ENCODE data around the gene NCKAP1.

The NCKAP1 gene

DNA sequence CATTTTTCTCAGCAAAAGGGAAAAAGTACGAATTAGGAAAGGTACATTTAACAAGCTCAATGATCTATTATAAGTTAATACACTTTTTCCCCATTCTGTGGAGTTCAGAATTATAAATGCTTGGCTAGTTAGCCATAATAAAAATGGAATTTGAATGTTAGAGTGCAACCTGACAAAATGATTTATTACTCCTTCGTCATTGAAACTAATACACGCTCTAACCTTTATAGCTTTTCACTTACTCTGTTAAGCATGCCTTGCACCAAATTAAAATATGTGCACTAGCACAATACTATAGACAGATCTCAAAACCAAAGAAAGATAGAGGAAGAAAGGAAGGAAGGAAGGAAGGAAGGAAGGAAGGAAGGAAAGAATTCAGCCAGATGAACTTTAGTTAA is 125.7 kb downstream of the NCKAP1 start:
- in situ Hi-C loops (cut with MboI; ENCODE audit: low sequenced_read_pairs): no loop called here
- H3K36me3 ChIP-seq (replicated peaks): no peaks in the 10 kb centered on the region

DNA sequence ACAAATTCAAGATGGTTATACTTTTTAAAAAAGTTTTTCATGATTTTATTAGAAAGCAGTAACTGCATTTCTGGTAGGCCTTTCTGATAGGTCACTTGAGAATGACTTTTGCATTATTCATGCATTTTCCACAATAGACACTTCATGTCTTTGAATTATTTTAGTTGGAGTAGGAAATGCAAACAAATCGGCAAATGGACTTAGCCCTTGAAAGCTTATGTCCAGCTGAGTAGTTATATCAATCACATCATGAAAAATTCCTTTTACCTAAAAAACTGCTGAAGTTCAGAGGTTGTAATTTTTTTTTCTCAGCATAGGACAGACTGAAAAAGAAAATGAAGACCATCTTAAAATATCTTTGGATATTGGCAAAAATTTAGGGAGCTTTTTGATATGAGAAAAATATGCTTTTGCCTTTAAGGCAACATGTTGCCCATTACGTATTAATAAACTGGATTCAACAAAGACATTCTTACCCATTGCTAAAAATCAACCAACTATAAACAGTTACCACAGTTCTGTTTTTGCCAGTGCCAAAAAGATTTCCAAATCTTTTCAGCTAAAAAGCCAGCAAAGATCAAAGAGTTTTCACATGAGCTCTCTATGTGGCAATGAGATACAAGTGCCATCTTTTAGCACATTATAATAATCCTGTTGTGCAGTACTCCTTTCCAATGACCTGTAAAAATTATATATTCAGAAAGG is 126.3 kb downstream of the NCKAP1 start:
- no peaks in the 10 kb centered on the region for H3K27me3 ChIP-seq (ENCODE audit: low read depth)
- no peaks in the 10 kb centered on the region for H3K9me3 ChIP-seq
- H3K4me1 ChIP-seq: no peaks in the 10 kb centered on the region; the same call in 1 of the 2 replicates
- H3K36me3 ChIP-seq (replicated peaks): no peaks in the 10 kb centered on the region
- H3K4me3 ChIP-seq: no peak overlapping the region
- in situ Hi-C loops (cut with MboI; ENCODE audit: low sequenced_read_pairs): no loop called here
- DNase-seq (ENCODE audit: low spot score in 2 of 2): no peak

More for the DNA sequence above, 125.7 kb downstream of the NCKAP1 start:
- H3K4me1 ChIP-seq: no peaks in the 10 kb centered on the region; the same call in 1 of the 2 replicates
- H3K9me3 ChIP-seq: no peaks in the 10 kb centered on the region
- H3K27me3 ChIP-seq (ENCODE audit: low read depth): no peaks in the 10 kb centered on the region
- no peak for DNase-seq (ENCODE audit: low spot score in 2 of 2)
- H3K4me3 ChIP-seq: no peak overlapping the region

DNA sequence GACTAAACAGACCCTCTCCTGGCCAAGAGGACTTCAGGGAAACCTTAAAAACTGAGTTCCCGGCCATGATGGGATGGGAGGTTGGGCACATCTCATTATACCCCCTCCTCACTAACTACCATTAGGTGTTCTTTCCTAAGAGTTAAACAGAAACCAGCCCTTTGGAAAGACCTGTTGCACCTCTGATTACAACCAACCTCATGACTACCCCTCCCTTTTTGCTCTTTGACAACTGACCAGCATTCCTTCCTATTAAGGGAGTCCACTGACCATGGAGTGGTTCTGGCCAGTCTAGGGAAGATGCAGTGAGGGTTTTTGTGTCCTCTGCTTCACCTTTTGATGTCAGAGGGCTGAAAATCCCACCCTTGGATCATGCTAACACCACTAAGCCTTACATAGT is 127.3 kb downstream of the NCKAP1 start:
- H3K4me1 ChIP-seq: no peaks in the 10 kb centered on the region
- H3K9me3 ChIP-seq: no peaks in the 10 kb centered on the region
- no peak for DNase-seq (ENCODE audit: low spot score in 2 of 2)
- H3K36me3 ChIP-seq (replicated peaks): no peaks in the 10 kb centered on the region
- no peak overlapping the region for H3K4me3 ChIP-seq
- in situ Hi-C loops (cut with MboI; ENCODE audit: low sequenced_read_pairs): no loop called here
- no peaks in the 10 kb centered on the region for H3K27me3 ChIP-seq (ENCODE audit: low read depth)

DNA sequence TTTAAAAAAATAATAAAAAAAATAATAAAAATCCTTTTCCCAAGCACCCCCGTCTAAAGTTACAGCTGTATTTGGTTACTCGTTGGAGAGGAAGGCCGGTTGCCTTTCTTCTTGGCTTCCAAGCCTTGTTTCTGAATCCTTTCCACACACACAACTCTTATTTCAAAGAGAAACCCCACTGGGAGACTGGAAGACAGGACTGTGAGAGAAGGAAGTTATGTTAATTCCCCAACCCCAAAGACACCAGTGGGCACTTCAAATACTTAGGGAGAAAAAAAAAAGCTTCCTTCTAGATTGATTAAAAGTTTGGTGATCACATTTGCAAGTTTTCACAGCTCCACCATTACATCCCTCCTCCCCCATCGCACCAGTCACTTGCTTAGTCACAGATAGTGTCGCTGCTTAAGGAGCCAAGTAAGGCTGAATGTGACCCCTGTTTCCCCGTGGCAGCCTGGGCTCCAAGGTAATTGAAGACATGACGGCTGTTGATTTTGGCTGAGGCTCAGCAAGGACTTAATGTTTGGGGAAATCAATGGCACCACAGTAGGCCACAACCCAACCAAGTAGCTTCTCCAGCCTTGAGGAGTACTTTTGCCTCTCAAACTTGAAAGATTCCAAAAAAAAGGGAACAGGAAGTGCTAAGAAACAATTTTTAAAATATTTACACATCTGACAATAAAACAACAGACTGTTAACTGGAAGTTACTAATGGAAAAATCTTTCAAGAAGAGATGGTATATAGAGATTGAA is 131.0 kb downstream of the NCKAP1 start:
- H3K4me1 ChIP-seq: no peaks in the 10 kb centered on the region
- in situ Hi-C loops (cut with MboI; ENCODE audit: low sequenced_read_pairs): no loop called here
- no peaks in the 10 kb centered on the region for H3K27me3 ChIP-seq (ENCODE audit: low read depth)
- DNase-seq (ENCODE audit: low spot score in 2 of 2): no peak
- no peaks in the 10 kb centered on the region for H3K36me3 ChIP-seq (replicated peaks)
- no peak overlapping the region for H3K4me3 ChIP-seq
- no peaks in the 10 kb centered on the region for H3K9me3 ChIP-seq

DNA sequence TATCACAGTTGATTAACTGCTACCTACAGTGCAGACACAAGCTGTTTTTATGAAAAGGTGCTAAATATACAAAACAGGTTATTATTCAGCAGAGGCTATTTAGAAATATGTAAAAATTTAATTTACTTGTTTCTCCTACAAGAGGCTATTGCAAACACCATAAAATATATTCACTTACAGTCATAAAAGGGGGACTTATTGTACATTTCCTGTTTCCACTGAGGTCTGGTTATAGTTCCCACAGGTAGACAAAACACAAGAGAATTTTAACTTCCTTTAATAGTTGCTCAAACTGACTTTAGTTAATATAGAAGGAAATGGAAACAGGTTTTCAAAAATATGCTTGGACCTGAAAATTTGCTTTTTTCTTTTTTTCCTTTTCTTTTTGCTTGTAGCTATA is 131.8 kb downstream of the NCKAP1 start:
- Histone ChIP-seq H3K4me1 (no peaks in the 10 kb centered on the region), H3K36me3 (replicated peaks) (no peaks in the 10 kb centered on the region), H3K27me3 (ENCODE audit: low read depth) (no peaks in the 10 kb centered on the region), H3K4me3 (no peak overlapping the region), H3K9me3 (no peaks in the 10 kb centered on the region)
- in situ Hi-C loops (cut with MboI; ENCODE audit: low sequenced_read_pairs): no loop called here
- DNase-seq (ENCODE audit: low spot score in 2 of 2): no peak

DNA sequence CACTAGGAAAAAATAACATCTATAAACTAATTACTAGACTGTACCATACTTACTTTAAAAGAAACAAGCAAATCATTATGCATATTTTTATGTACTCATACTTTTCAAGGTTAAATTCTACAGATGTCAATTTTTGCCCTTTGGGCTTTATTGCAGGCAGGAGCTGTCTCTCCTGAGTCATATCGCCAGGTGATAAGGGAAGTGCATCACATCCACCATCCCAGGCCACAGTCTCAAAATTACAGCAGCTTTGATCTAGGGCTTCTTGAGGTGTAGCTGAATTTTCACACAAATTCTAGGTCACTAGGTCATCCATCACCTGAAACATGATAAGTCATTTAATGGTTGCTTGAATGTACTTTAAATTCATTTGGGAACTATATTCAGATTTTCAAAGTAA is 133.4 kb downstream of the NCKAP1 start:
- Histone ChIP-seq H3K4me1 (no peaks in the 10 kb centered on the region), H3K4me3 (no peak overlapping the region), H3K27me3 (ENCODE audit: low read depth) (no peaks in the 10 kb centered on the region), H3K36me3 (replicated peaks) (no peaks in the 10 kb centered on the region), H3K9me3 (no peaks in the 10 kb centered on the region)
- no peak for DNase-seq (ENCODE audit: low spot score in 2 of 2)
- in situ Hi-C loops (cut with MboI; ENCODE audit: low sequenced_read_pairs): no loop called here

DNA sequence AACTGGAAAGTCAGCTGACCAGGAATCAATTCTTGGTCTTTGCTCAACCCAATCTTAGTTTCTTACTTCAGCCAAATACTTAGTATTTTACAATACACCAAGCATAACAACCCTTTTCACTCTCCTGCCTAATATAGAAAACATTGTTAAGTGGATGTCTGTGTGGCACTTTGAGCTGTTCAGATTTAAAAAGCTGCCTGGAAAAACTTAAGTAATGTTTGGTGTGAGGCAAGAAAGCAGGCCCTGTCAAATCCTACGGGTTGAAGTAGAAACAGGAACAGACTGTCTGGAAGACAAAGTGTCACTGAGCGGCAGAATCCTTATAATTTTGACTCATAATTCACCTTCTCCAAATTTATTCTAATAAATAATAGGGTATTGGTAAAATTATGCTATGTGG is 134.7 kb downstream of the NCKAP1 start:
- in situ Hi-C loops (cut with MboI; ENCODE audit: low sequenced_read_pairs): no loop called here
- Histone ChIP-seq H3K4me1 (no peaks in the 10 kb centered on the region), H3K36me3 (replicated peaks) (no peaks in the 10 kb centered on the region), H3K9me3 (no peaks in the 10 kb centered on the region), H3K4me3 (no peak overlapping the region), H3K27me3 (ENCODE audit: low read depth) (no peaks in the 10 kb centered on the region)
- no peak for DNase-seq (ENCODE audit: low spot score in 2 of 2)

DNA sequence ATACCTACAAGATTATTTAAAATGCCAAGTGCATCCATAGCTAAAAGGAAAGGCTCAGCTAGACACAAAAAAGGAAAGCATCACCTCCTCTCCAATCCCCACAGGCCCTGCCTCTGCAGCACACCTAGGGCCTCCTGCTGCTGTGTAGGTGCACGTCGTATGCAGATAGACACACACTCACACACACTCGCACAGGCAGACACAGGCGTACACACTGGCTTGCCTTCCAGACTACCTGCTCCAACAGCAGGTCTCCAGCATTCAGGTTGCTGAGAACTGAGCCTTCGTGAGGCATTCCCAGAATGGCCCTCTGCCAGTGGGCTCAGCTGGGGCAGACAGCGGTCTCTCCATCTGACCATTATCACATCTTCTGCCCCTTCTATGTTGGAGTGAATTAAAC is 136.5 kb downstream of the NCKAP1 start:
- no peaks in the 10 kb centered on the region for H3K4me1 ChIP-seq
- no peak for DNase-seq (ENCODE audit: low spot score in 2 of 2)
- no peak overlapping the region for H3K4me3 ChIP-seq
- H3K27me3 ChIP-seq (ENCODE audit: low read depth): no peaks in the 10 kb centered on the region
- in situ Hi-C loops (cut with MboI; ENCODE audit: low sequenced_read_pairs): no loop called here
- no peaks in the 10 kb centered on the region for H3K36me3 ChIP-seq (replicated peaks)
- no peaks in the 10 kb centered on the region for H3K9me3 ChIP-seq

DNA sequence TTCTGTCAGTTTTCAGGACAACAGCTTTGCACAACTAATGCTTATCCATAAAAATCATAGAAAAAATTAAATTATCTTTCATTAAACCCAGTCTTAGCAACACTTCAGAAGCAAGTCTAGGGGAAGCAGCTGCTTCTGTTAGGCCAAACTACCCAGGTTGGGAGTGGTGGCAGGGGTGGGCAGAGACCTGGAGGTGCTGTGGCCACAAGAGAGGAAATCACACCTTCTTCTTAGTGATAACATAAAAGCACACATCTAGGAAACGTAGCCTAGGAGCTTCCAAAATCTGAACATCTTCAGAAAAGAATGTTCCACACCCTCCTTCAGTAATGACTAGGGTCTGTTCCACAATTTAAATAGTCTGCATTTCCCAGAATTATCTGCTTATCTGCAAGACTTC is 139.5 kb downstream of the NCKAP1 start:
- no peaks in the 10 kb centered on the region for H3K4me1 ChIP-seq
- no peaks in the 10 kb centered on the region for H3K36me3 ChIP-seq (replicated peaks)
- in situ Hi-C loops (cut with MboI; ENCODE audit: low sequenced_read_pairs): no loop called here
- no peak for DNase-seq (ENCODE audit: low spot score in 2 of 2)
- H3K27me3 ChIP-seq (ENCODE audit: low read depth): no peaks in the 10 kb centered on the region
- H3K4me3 ChIP-seq: no peak overlapping the region
- H3K9me3 ChIP-seq: no peaks in the 10 kb centered on the region

DNA sequence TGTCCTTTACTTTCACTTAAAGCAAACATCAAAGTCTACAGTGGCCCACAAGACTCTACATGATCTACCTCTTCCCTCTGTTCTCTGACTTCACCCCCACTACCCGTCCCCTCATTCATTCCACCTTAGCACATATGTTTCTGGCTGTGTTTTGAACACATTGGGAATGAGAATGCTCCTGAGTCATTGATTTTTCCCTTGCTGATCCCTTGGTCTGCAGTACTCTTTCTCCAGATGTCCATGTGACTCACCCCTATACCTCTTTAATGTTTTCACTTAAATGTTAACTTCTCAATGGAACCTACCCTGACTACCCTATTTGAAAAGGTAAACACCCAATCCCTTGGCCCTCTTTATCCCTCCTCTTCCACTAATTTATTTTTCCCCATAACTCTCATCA is 141.1 kb downstream of the NCKAP1 start:
- Histone ChIP-seq H3K4me3 (no peak overlapping the region), H3K27me3 (ENCODE audit: low read depth) (no peaks in the 10 kb centered on the region), H3K9me3 (no peaks in the 10 kb centered on the region), H3K4me1 (no peaks in the 10 kb centered on the region), H3K36me3 (replicated peaks) (no peaks in the 10 kb centered on the region)
- no peak for DNase-seq (ENCODE audit: low spot score in 2 of 2)
- in situ Hi-C loops (cut with MboI; ENCODE audit: low sequenced_read_pairs): no loop called here

DNA sequence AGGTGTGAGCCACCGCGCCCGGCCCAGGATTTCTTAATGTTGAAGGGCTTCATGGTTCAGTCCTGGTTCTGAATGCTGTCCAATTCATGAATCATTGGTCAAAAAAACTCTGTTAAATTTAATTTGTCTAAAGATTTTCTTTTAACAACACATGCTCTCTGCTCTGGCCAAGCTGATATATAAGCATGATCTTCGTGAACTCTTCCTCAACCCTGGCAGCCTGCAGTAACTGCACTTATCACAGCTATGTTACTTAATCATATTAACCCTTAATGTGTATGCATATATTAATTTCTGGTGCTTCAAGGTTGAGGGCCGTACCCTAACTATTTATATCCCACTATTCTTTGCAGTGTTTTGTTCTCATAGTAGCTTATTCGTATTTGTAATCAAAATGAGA is 142.5 kb downstream of the NCKAP1 start:
- no peak overlapping the region for H3K4me3 ChIP-seq
- in situ Hi-C loops (cut with MboI; ENCODE audit: low sequenced_read_pairs): no loop called here
- H3K36me3 ChIP-seq (replicated peaks): no peaks in the 10 kb centered on the region
- no peak for DNase-seq (ENCODE audit: low spot score in 2 of 2)
- H3K9me3 ChIP-seq: no peaks in the 10 kb centered on the region
- H3K4me1 ChIP-seq: no peaks in the 10 kb centered on the region
- no peaks in the 10 kb centered on the region for H3K27me3 ChIP-seq (ENCODE audit: low read depth)

DNA sequence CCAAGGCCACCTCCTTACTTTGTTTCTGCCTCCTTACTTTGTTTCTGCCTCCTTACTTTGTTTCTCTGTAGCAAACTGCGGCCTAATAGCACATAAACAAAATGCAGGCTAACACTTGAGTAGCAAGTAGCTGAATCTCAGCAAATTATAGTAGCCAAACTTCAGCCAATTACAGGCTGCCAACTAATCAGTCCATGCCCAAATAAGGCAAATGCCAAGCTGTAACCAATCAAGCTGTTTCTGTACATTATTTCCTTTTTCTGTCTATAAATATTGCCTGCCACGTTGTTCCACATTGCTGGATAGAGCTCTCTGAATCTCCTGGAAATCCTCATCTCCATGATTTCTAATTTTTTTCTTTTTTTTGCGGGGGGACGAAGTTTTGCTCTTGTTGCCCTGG is 143.1 kb downstream of the NCKAP1 start:
- H3K4me3 ChIP-seq: no peak overlapping the region
- H3K27me3 ChIP-seq (ENCODE audit: low read depth): no peaks in the 10 kb centered on the region
- no peak for DNase-seq (ENCODE audit: low spot score in 2 of 2)
- H3K36me3 ChIP-seq (replicated peaks): no peaks in the 10 kb centered on the region
- no peaks in the 10 kb centered on the region for H3K9me3 ChIP-seq
- in situ Hi-C loops (cut with MboI; ENCODE audit: low sequenced_read_pairs): no loop called here
- H3K4me1 ChIP-seq: peaks cover 4% of the 10 kb centered on the region; the same call in 1 of the 2 replicates

DNA sequence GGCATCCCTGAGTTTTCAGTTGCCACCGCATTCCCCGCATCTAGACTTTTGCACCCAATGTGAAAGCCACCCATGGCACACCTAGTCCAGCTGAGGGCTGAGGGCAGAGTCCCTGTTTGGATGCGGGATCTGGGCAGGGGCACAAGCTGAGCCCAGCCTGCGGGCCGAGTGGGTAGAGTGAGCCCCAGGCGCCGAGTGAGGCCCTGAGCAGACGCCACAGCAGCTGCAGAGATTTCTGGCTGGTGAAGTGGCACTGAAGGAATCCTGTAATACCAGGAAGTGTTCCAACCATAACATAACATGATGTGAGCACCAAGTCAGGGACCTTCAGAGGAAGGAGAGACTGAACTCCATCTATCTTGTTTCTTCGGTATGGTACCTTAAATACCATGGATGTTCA is 144.1 kb downstream of the NCKAP1 start:
- in situ Hi-C loops (cut with MboI; ENCODE audit: low sequenced_read_pairs): no loop called here
- Histone ChIP-seq H3K4me3 (no peak overlapping the region), H3K36me3 (replicated peaks) (no peaks in the 10 kb centered on the region), H3K27me3 (ENCODE audit: low read depth) (no peaks in the 10 kb centered on the region), H3K9me3 (no peaks in the 10 kb centered on the region), H3K4me1 (peaks cover 4% of the 10 kb centered on the region; the same call in 1 of the 2 replicates)
- no peak for DNase-seq (ENCODE audit: low spot score in 2 of 2)

DNA sequence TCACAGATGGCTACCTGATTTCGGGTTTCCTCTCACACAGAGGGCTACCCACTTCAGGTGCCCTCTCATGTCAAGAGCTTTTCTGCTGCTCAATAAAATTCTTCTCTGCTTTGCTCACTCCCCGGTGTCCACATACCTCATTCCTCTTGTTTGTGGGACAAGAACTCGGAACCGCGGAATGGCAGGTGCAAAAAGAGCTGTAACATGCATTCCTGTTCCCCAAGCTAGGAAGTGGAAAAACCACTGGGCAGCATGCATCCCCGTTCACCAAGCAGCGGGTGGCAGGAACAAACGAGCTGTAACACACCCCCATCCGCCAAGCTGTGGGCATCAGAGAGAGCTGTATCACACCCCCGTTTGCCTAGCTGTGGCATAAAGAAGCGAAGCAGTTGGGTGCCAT is 144.6 kb downstream of the NCKAP1 start:
- Histone ChIP-seq H3K27me3 (ENCODE audit: low read depth) (no peaks in the 10 kb centered on the region), H3K9me3 (no peaks in the 10 kb centered on the region), H3K36me3 (replicated peaks) (no peaks in the 10 kb centered on the region), H3K4me1 (peaks cover 4% of the 10 kb centered on the region; the same call in 1 of the 2 replicates), H3K4me3 (no peak overlapping the region)
- DNase-seq (ENCODE audit: low spot score in 2 of 2): no peak
- in situ Hi-C loops (cut with MboI; ENCODE audit: low sequenced_read_pairs): no loop called here

Measured in HAP-1 (cell line).